Activated CD4-positive, alpha-beta T cell treated with anti-CD3 and anti-CD28 coated beads for 24 hours (primary cell): ENCODE measurements around the gene KDELR1.

ENCODE experiments used
- DNase-seq, 2 donors: peaks; one replicate each; pipeline ENCODE4 v3.0.0-alpha.2; 2020; ENCODE audit warnings: low read depth in 2 of 2

The KDELR1 gene

DNA sequence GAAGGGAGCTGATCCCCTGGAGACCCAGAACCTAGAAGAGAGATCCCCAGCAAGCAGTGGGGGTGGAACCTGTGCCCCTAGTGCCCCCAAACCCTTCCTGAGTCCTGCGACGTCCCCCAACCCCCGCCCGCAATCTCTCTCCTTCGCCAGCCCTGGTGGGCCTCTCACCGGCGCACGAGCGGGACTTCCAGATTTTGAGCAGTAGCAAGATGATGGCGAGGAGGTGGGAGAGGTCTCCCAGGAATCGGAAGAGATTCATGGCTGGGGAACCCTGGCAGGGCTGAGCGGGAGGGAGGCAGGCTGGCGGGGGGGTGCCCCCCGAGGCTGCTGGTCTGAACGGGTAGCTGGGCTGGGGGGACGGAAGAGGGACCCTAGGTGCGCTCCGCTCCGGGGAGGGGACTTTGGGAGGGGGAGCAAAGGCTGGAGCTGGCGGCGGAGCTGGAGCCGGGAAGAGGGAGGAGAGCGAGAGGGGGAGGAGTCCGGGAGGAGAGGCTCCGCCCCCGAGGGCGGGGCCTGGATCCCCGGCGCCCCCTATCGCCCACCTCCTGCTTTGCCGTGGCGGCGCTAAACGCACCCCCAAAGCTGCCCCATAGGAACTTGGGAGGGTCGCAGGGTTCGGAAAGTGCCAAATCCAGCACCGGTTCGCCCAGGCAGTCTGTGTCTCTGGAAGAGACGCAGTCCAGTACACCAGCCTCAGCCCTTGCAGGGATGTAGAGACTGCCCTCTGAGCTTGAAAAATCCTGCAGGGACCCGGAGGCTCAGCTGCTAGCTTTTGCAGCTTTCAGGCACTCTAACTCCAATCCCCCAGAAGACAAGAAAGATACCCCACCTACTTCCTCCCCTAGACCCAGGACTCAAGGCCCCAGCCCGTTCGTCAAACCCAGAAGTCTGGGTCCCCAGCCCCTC lies at the start of gene KDELR1:
TSS of gene KDELR1 (minus strand) at position 452 of the 906 bp plus-strand sequence. CDS start at position 259, 193 bp downstream.
- DNase-seq, result peak; percentile 62 to 65

GRCh38 chr19:48436586-48436985 lies 45.2 kb upstream of the KDELR1 start:
- DNase-seq, result no peak

- no peak for DNase-seq
These were observed 42.0 kb upstream of the KDELR1 start for GRCh38 chr19:48433337-48433736.

- DNase-seq, result no peak
These were observed 37.3 kb upstream of the KDELR1 start for GRCh38 chr19:48428670-48429069.

- no peak for DNase-seq
These were observed 33.4 kb upstream of the KDELR1 start for GRCh38 chr19:48424694-48425219.

- DNase-seq, result no peak
These were observed 30.2 kb upstream of the KDELR1 start for GRCh38 chr19:48421548-48421947.

GRCh38 chr19:48419158-48419920 lies 28.0 kb upstream of the KDELR1 start:
- peak; percentile 54 to 58 for DNase-seq

GRCh38 chr19:48418317-48419064 lies 27.1 kb upstream of the KDELR1 start:
- DNase-seq, result no peak

DNA sequence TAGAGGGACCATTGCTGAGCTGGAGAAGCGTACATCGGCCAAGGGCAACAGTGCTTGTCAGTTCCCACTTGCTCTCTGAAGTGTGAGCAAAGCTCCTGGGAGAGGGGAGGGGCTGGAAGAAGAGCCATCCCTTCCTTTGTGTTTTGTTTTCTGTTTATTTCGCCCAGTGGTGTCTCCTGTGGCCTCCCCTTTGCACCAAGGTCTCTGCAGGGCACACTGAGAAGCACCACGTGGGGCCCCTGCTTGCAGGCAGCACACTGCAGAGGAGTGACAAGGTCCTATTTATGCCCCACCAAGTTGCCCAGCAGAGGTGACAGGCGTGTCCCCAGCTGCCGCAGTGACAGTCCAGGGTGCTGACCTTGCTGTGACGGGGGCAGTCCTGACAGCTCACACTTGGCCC lies 26.1 kb upstream of the KDELR1 start:
- DNase-seq, result no peak

- DNase-seq, result no peak
These were observed 24.5 kb upstream of the KDELR1 start for GRCh38 chr19:48415806-48416221.

- peak; percentile 52 to 72 for DNase-seq
These were observed 24.0 kb upstream of the KDELR1 start for GRCh38 chr19:48415395-48415794.

- no peak for DNase-seq
These were observed 22.7 kb upstream of the KDELR1 start for GRCh38 chr19:48413879-48414587.

DNA sequence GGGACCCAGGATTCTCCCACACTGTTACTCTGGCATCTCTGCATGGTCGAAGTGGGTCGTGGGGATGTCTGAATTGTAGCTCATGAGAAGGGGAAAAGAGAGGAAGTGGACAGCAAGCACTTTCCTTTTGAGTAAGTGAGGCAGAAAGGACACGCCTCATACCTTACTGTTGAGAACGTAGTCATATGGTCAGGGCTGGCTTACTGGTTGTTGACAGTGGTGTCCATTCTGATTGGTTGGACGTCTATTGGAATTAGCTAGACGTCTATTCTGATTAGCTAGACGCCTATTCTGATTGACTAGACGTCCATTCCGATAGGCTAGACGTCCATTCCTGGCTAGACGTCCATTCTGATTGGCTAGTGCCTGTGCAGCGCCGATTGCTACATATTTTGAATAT lies 14.5 kb upstream of the KDELR1 start:
- no peak for DNase-seq

- no peak for DNase-seq
These were observed 13.8 kb upstream of the KDELR1 start for GRCh38 chr19:48405010-48405659.

- no peak for DNase-seq
These were observed 12.3 kb upstream of the KDELR1 start for GRCh38 chr19:48403606-48404005.

GRCh38 chr19:48401287-48401686 lies 9.9 kb upstream of the KDELR1 start:
- no peak for DNase-seq

DNA sequence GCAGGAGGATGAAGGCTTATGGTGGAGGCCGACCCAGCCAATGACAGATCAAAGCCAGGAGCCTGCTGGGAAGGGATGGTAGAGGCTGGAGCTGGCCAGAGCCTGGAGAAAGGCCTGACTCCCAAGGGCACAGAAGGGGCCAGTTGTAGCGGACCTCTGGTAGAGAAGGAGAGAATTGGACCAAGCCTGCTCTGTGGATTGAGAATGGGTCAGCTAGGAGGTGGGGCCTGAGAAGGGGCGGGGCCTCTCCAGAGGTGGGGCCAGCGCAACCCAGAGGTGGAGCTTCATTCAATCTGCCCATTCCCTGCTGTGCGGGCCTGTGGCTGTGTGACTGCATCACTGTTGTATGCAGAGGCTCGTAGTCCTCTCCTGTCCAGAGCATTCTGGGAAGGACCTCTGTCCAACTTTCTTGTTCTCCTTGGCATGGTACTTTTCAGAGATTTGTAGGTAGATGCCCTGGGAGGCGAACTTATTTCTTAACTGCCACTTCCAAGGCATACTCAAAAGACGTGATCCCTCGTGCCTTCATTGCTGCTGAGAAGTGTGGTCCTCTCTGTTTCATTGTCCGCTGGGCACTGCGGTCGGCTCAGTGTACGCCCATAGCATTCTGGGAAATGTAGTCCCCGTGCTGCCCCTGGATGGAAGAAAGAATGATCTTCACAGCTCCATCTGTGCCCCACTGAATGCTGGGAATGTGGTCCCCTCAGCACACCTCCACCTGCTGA lies 8.8 kb upstream of the KDELR1 start:
- DNase-seq, result no peak

DNA sequence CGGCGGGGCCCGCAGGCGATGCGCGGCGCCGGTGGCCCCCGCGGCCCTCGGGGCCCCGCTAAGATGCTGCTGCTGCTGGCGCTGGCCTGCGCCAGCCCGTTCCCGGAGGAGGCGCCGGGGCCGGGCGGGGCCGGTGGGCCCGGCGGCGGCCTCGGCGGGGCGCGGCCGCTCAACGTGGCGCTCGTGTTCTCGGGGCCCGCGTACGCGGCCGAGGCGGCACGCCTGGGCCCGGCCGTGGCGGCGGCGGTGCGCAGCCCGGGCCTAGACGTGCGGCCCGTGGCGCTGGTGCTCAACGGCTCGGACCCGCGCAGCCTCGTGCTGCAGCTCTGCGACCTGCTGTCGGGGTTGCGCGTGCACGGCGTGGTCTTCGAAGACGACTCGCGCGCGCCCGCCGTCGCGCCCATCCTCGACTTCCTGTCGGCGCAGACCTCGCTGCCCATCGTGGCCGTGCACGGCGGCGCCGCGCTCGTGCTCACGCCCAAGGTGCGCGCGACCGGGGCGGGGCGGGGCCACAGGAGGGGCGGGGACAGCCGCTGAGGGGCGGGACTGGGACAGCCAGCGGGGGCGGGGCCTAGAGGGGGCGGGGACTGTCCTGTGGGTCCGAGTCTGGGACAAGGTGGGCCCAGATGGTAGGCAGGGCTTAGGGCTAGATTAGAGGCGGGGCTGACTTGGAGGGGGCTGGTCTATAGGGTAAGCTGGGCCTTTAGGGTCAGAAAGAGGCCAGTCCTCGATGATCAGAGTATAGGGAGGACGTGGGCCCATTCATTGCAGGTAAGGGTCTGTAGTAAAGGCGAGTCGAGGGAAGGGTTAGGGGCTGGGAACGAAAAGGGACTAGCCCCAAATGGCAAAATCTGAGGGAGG lies 7.3 kb upstream of the KDELR1 start:
- peak; percentile 71 to 80 for DNase-seq

- no peak for DNase-seq
These were observed 6.7 kb upstream of the KDELR1 start for GRCh38 chr19:48398102-48398374.
